PFSK-1 (cell line): ENCODE measurements around the gene CA5A.

Experiments
- FOXP2 ChIP-seq: optimal IDR thresholded peaks from 2 replicates; pipeline ENCODE3; 2011; ENCODE audit warnings: borderline replicate concordance, control low read depth, inconsistent platforms; ENCODE audit not compliant: insufficient read depth; ENCODE audit errors: extremely low read length, extremely low read depth
- POLR2AphosphoS5 ChIP-seq: IDR thresholded peaks from 2 replicates; pipeline ENCODE4 v1.6.1; 2012; ENCODE audit warnings: low read depth, mild to moderate bottlenecking, control low read depth, low read length, moderate library complexity
- REST ChIP-seq, 2 experiments: IDR thresholded peaks; 2 replicates each; pipeline versions ENCODE4 v1.6.1 to v1.8.0; 2011 to 2012; ENCODE audit warnings: low read depth in 2 of 2, low read length in 2 of 2, control low read depth in 1 of 2, inconsistent platforms in 1 of 2, mild to moderate bottlenecking in 1 of 2, moderate library complexity in 1 of 2; ENCODE audit not compliant: insufficient read depth in 1 of 2
- SIN3A ChIP-seq: IDR thresholded peaks from 2 replicates; pipeline ENCODE4 v1.6.1; 2012; ENCODE audit warnings: mild to moderate bottlenecking, low read length, moderate library complexity, borderline replicate concordance; ENCODE audit not compliant: insufficient read depth
- TAF1 ChIP-seq: IDR thresholded peaks from 2 replicates; pipeline ENCODE4 v1.6.1; 2012; ENCODE audit warnings: low read length, control low read depth, borderline replicate concordance; ENCODE audit not compliant: insufficient read depth

The CA5A gene

GRCh38 chr16:87954361-87954760, 18.0 kb upstream of the CA5A start:
- TF ChIP-seq SIN3A: no peak
- no peak for TF ChIP-seq REST (IDR thresholded peaks at IDR 0.05; ENCODE audit: insufficient read depth in 1 of 2, low read depth in 2 of 2, low read length in 2 of 2)
- no peak for TF ChIP-seq TAF1
- no peak for TF ChIP-seq FOXP2
- no peak for TF ChIP-seq POLR2AphosphoS5

- TF ChIP-seq TAF1: no peak
- no peak for TF ChIP-seq FOXP2
- no peak for TF ChIP-seq POLR2AphosphoS5
- TF ChIP-seq REST (IDR thresholded peaks at IDR 0.05; ENCODE audit: insufficient read depth in 1 of 2, low read depth in 2 of 2, low read length in 2 of 2): no peak
- TF ChIP-seq SIN3A: no peak
Measured at GRCh38 chr16:87953308-87954215, 17.2 kb upstream of the CA5A start.

GRCh38 chr16:87952751-87953150, 16.4 kb upstream of the CA5A start:
- no peak for TF ChIP-seq REST (IDR thresholded peaks at IDR 0.05; ENCODE audit: insufficient read depth in 1 of 2, low read depth in 2 of 2, low read length in 2 of 2)
- no peak for TF ChIP-seq SIN3A
- TF ChIP-seq FOXP2: no peak
- no peak for TF ChIP-seq POLR2AphosphoS5
- TF ChIP-seq TAF1: no peak

GRCh38 chr16:87951552-87952538, 15.5 kb upstream of the CA5A start:
- TF ChIP-seq FOXP2: no peak
- TF ChIP-seq REST (IDR thresholded peaks at IDR 0.05; ENCODE audit: insufficient read depth in 1 of 2, low read depth in 2 of 2, low read length in 2 of 2): no peak
- no peak for TF ChIP-seq SIN3A
- no peak for TF ChIP-seq TAF1
- TF ChIP-seq POLR2AphosphoS5: no peak
